Right cardiac atrium (tissue), 5 donors: Measurements from ENCODE around the gene UST. TPM values are rescaled to one million over a fixed set of nuclear protein-coding genes. Genes with fewer than 3 reads are reported as not detected.
"Not testable (repeated sequence)": the region's sequence is repeated elsewhere in the genome, so short reads cannot be mapped to it uniquely, and the experiment has no call there.

Experiments
- ATAC-seq, 2 donors: fragments of 200-7000 bp; cut with Tn5 transposase; one replicate each; pipeline versions ENCODE4 v1.8.0 to v1.9.1; 2020; ENCODE audit warnings: moderate library complexity in 2 of 2, mild to moderate bottlenecking in 1 of 2
- DNase-seq, 3 donors: peaks; one replicate each; pipeline ENCODE4 v3.0.0-alpha.2; 2020
- H3K27ac ChIP-seq: one replicate; pipeline ENCODE4 v1.5.1; 2013; ENCODE audit warnings: mild to moderate bottlenecking, low read length, control low read depth, moderate library complexity
- H3K27me3 ChIP-seq: one replicate; pipeline ENCODE4 v1.6.1; 2013; ENCODE audit not compliant: control insufficient read depth, insufficient read depth
- H3K4me1 ChIP-seq: one replicate; pipeline ENCODE4 v1.6.1; 2013; ENCODE audit warnings: low read length; ENCODE audit not compliant: control insufficient read depth, insufficient read depth
- H3K4me3 ChIP-seq: one replicate; pipeline ENCODE4 v1.5.1; 2013; ENCODE audit warnings: low read length, control low read depth
- H3K9me3 ChIP-seq: one replicate; pipeline ENCODE4 v1.6.1; 2013; ENCODE audit warnings: low read length; ENCODE audit not compliant: control insufficient read depth
- WGBS: extraction: QIAGEN DNeasy Blood & Tissue Kit; methylation state at CpG from one replicate; pipeline ENCODE4 v1.1.7; 2013; 5-methylcytosine and 5-hydroxymethylcytosine counted together
- intact Hi-C, 4 donors: fragments of 100-400 bp; cut with DNase I; formaldehyde crosslinking; loops; one replicate each; pipeline versions ENCODE4 v1.11.0 to v1.14.0; 2022 to 2023
- polyA plus RNA-seq: library from polyadenylated mRNA; stranded (reverse); fragments of 200-250 nt; gene quantifications from one replicate; pipeline ENCODE4 v1.2.3, GENCODE V29; 2013
- total RNA-seq, 4 donors: library from RNA; stranded (reverse); fragmentation: NEBNext Ultra II Directional; extraction: Animal tissue kit (Norgen Biotek cat#: 25700); gene quantifications; one replicate each; pipeline ENCODE4 v1.2.1, GENCODE V29; 2021
- donor health status: healthy with polysubstance abuse.
- donor health status: DM: no; HTN: yes; CAD: no.
- donor health status: DM: no; HTN: no; CAD: no.
- donor health status: DM: no; HTN: yes; CAD: no; lungs with severe emphysema.
- donor health status: DM: yes; HTN: yes; CAD: no.

UST gene
- total and polyA plus RNA-seq, 5 donors, result 4.4 to 5.9 (median 5.1) TPM

GRCh38 chr6:148954934-148955333 lies 208.1 kb downstream of the UST start:
- no peak for ATAC-seq

DNA sequence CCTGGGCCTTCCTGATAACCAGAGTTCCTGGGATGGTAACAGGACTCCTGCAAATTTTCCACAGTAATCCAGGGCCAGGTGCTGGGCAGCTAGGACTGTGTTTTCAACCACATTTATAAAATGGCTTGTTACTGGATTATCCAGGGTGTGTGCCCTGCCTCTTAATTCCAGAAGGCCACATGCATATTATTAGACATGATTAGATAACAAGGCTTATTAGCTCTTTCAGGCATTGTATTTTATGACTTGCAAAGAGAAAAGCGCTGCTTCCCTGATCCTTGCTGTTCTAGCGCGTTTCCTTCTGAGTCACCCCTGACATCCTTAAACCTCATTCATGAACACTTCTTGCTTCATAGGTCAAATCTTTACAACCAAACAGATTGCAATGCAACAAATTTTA lies 208.6 kb downstream of the UST start:
- DNase-seq, result no peak

More at GRCh38 chr6:148954934-148955333, 208.1 kb downstream of the UST start:
- WGBS, result 41% methylated on average over 3 of the region's 3 CpGs
- Histone ChIP-seq H3K4me3 (no peak overlapping the region), H3K4me1 (peaks cover under 1% of the 10 kb centered on the region), H3K27ac (no peak overlapping the region), H3K27me3 (no peaks in the 10 kb centered on the region), H3K9me3 (no peaks in the 10 kb centered on the region)
- intact Hi-C loops, result loop anchor here in 2 of 4 donors (5.0 to 10.0 kb wide), 3 partner anchors 200 to 393 kb away; partner anchors contain the start of gene UST (in 1 of the 2)
- DNase-seq, result peak in 2 of 3 donors; percentile 22 to 27

GRCh38 chr6:148956163-148956562 lies 209.3 kb downstream of the UST start:
- not testable (repeated sequence) for H3K4me3 ChIP-seq, H3K27ac ChIP-seq, DNase-seq, H3K27me3 ChIP-seq, H3K9me3 ChIP-seq, H3K4me1 ChIP-seq, ATAC-seq
- WGBS, result 89% methylated on average over 7 of the region's 7 CpGs
- intact Hi-C loops, result loop anchor here in 1 of 4 donors (10.0 kb wide), 1 partner anchor 201 kb away; no protein-coding TSS in a partner anchor

More for the DNA sequence above, 208.6 kb downstream of the UST start:
- intact Hi-C loops, result loop anchor here in 1 of 4 donors (10.0 kb wide), 1 partner anchor 201 kb away; no protein-coding TSS in a partner anchor
- Histone ChIP-seq H3K9me3 (no peaks in the 10 kb centered on the region), H3K4me1 (no peaks in the 10 kb centered on the region), H3K27me3 (no peaks in the 10 kb centered on the region), H3K4me3 (no peak overlapping the region), H3K27ac (no peak overlapping the region)
- WGBS, result 85% methylated on average over 3 of the region's 3 CpGs
- ATAC-seq, result no peak

DNA sequence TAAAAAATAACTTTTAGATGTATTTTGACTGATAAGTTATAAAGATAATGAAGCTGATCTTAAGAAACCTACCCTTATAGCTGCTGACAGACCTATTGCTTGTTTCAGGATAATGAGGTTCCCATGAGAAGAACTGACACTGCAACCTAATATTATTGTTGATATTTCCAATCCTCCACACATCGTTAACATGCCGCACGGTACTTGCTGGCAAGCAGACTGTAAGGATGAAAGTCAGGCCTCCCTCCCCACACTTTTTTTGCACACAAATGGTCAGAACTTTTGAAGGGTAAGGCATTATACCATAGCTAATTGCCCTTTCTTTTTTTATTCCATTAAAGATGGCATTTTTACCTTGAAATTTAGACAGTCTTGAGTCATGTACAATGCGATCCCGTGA lies 210.9 kb downstream of the UST start:
- Histone ChIP-seq H3K9me3 (no peaks in the 10 kb centered on the region), H3K4me1 (no peaks in the 10 kb centered on the region), H3K27ac (no peak overlapping the region), H3K4me3 (no peak overlapping the region), H3K27me3 (no peaks in the 10 kb centered on the region)
- no peak for DNase-seq
- WGBS, result 85% methylated on average over 5 of the region's 5 CpGs
- intact Hi-C loops, result loop anchor here in 1 of 4 donors (10.0 kb wide), 1 partner anchor 203 kb away; no protein-coding TSS in a partner anchor
- no peak for ATAC-seq

- WGBS, result 60% methylated on average over 3 of the region's 3 CpGs
- ATAC-seq, result no peak
- no peaks in the 10 kb centered on the region for H3K27me3 ChIP-seq
- intact Hi-C loops, result loop anchor here in 1 of 4 donors (10.0 kb wide), 1 partner anchor 204 kb away; no protein-coding TSS in a partner anchor
- no peak overlapping the region for H3K4me3 ChIP-seq
- DNase-seq, result no peak
- no peaks in the 10 kb centered on the region for H3K4me1 ChIP-seq
- no peaks in the 10 kb centered on the region for H3K9me3 ChIP-seq
- H3K27ac ChIP-seq, result no peak overlapping the region
Measured at GRCh38 chr6:148959008-148959407, 212.2 kb downstream of the UST start.

DNA sequence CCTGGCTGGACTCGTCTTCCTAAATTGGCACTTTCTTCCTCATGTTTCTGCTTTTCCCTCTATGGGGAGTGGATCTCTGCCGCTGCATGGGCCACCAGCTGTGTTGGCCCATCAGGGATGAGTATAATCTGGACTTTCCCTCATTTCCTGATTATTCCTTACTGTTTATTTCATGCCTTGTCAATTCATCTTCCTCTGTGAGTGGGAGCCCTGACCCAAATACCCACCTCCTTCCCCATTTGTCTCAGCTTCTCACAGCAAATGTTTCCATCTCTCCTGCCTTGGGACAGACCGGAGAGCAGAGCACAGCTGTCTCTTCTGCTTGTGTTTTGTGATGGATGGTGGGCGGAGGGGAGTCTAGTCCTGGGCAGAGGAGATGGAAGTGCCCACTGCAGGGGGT lies 212.7 kb downstream of the UST start:
- no peak for DNase-seq
- no peak overlapping the region for H3K4me3 ChIP-seq
- WGBS, result 74% methylated on average over 4 of the region's 4 CpGs
- no peaks in the 10 kb centered on the region for H3K4me1 ChIP-seq
- intact Hi-C loops, result loop anchor here in 1 of 4 donors (10.0 kb wide), 1 partner anchor 205 kb away; no protein-coding TSS in a partner anchor
- no peak overlapping the region for H3K27ac ChIP-seq
- H3K27me3 ChIP-seq, result no peaks in the 10 kb centered on the region
- ATAC-seq, result no peak
- no peaks in the 10 kb centered on the region for H3K9me3 ChIP-seq

DNA sequence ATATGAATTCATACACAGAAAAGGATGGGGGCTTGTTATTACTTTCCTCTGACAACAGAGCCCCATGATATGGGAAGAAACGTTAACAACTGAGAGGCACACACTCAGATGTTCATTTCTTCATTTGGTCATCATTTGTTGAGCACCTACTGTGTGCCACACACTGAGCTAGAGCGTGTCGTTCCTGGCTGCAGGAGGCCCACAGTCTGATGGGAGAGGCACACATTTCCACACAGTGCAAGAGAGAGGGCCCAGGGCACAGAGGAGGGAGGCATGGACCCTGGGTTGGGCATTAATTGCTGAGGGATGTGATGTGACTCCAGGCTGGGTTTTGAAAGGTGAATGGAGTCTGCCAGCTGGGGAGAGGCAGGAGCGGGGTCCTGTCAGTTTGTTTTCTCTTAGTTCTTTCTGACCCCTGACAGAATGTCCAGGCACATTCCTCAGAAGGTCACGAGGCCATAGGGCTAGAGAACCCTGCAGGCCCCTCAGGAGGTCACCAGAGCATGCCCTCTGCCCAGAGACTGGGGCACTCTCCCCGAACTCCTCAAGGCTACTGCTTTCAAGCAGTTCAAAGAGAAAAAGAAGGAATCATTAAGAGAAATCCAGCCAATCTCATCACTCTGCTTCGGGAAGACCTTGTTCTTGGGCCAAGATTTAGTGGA lies 216.2 kb downstream of the UST start:
- WGBS, result 86% methylated on average over 7 of the region's 7 CpGs
- ATAC-seq (no peak), DNase-seq (no peak)
- Histone ChIP-seq H3K4me3 (no peak overlapping the region), H3K27ac (no peak overlapping the region), H3K27me3 (no peaks in the 10 kb centered on the region), H3K4me1 (no peaks in the 10 kb centered on the region), H3K9me3 (no peaks in the 10 kb centered on the region)
- intact Hi-C loops, result no loop called here

- ATAC-seq (no peak), DNase-seq (no peak)
- intact Hi-C loops, result no loop called here
- Histone ChIP-seq H3K9me3 (no peaks in the 10 kb centered on the region), H3K4me1 (no peaks in the 10 kb centered on the region), H3K4me3 (no peak overlapping the region), H3K27ac (no peak overlapping the region), H3K27me3 (no peaks in the 10 kb centered on the region)
- 97% methylated on average over 5 of the region's 5 CpGs for WGBS
Measured at GRCh38 chr6:148963738-148964137, 216.9 kb downstream of the UST start.

- Histone ChIP-seq H3K9me3 (no peaks in the 10 kb centered on the region), H3K27me3 (no peaks in the 10 kb centered on the region), H3K27ac (no peak overlapping the region), H3K4me1 (no peaks in the 10 kb centered on the region), H3K4me3 (no peak overlapping the region)
- 97% methylated on average over 13 of the region's 13 CpGs for WGBS
- peak in 1 of 3 donors; percentile 19 for DNase-seq
- ATAC-seq, result no peak
- intact Hi-C loops, result no loop called here
Measured at GRCh38 chr6:148964467-148964866, 217.6 kb downstream of the UST start.

- peak; percentile 63 to 77 (median 63) for DNase-seq
- peak; percentile 46 to 55 for ATAC-seq
- H3K27me3 ChIP-seq, result no peaks in the 10 kb centered on the region
- no peak overlapping the region for H3K27ac ChIP-seq
- intact Hi-C loops, result no loop called here
- no peaks in the 10 kb centered on the region for H3K9me3 ChIP-seq
- H3K4me3 ChIP-seq, result no peak overlapping the region
- 33% methylated on average over 9 of the region's 9 CpGs for WGBS
- H3K4me1 ChIP-seq, result no peaks in the 10 kb centered on the region
Measured at GRCh38 chr6:148965287-148965686, 218.5 kb downstream of the UST start.

- 56% methylated on average over 4 of the region's 4 CpGs for WGBS
- intact Hi-C loops, result no loop called here
- Histone ChIP-seq H3K9me3 (no peaks in the 10 kb centered on the region), H3K4me1 (no peaks in the 10 kb centered on the region), H3K27ac (no peak overlapping the region), H3K4me3 (no peak overlapping the region), H3K27me3 (no peaks in the 10 kb centered on the region)
- ATAC-seq (no peak), DNase-seq (peak in 2 of 3 donors; percentile 23 to 53)
Measured at GRCh38 chr6:148967011-148967520, 220.2 kb downstream of the UST start.
